ENCODE results near the gene TUBA4A.

DNA sequence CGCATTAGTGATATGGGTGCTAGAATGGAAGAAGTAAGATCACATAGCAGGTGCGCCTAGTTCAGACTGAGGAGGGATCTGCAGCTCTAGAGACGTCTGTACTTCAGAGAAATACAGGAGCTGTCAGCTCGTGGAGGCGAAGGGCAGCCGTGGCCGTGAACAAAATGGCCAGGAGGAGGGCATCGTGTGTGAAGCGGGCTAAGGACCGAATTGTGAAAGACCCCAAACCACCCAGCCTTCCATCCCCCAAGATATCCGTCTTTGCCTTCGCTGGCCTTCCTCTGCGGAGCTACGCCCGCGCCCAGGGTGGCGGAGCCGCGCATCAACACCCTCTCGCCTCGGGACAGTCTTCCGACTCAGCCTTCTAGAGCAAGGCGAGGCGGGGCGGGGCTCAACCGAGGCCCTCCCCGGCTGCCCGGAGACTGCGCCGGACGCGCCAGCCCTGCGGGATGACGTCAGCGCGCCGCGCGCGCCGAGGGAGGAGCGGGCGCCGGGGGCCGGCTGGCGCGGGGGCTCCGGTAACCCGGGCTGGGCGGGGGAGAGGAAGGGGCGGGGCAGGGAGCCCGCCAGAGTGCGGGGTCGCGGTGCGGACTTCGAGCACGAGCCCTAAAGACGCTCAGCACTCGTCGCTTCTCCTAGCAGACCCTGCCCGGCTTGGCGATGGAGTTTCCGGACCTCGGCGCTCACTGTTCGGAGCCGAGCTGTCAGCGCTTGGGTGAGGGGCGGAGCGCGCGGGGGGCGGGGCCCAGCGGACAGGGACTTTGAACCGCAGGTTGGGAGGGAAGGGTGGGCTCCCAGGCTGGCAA, 47.2 kb downstream of the TUBA4A start, which contains the start of gene ZFAND2B:
- TF ChIP-seq POLR2A (IDR thresholded peaks at IDR 0.05; ENCODE audit: low read depth, low read length) (peak; percentile 98), POLR2AphosphoS5 (IDR thresholded peaks at IDR 0.05; ENCODE audit: low read depth, low read length) (peak; percentile 95), TAF1 (IDR thresholded peaks at IDR 0.05; ENCODE audit: borderline replicate concordance, low read depth, low read length) (peak; percentile 87)

Data from GM12892 (cell line).